GM21737 (cell line): ENCODE measurements around the gene EIF5AL1.
"Not testable (repeated sequence)": the region's sequence is repeated elsewhere in the genome, so short reads cannot be mapped to it uniquely, and the experiment has no call there.

Experiments used
- ATAC-seq: cut with Tn5 transposase; IDR thresholded peaks from one replicate; pipeline ENCODE4 v1.9.1; 2021; ENCODE audit warnings: mild to moderate bottlenecking, moderate library complexity; ENCODE audit not compliant: unreplicated experiment

EIF5AL1 gene

DNA sequence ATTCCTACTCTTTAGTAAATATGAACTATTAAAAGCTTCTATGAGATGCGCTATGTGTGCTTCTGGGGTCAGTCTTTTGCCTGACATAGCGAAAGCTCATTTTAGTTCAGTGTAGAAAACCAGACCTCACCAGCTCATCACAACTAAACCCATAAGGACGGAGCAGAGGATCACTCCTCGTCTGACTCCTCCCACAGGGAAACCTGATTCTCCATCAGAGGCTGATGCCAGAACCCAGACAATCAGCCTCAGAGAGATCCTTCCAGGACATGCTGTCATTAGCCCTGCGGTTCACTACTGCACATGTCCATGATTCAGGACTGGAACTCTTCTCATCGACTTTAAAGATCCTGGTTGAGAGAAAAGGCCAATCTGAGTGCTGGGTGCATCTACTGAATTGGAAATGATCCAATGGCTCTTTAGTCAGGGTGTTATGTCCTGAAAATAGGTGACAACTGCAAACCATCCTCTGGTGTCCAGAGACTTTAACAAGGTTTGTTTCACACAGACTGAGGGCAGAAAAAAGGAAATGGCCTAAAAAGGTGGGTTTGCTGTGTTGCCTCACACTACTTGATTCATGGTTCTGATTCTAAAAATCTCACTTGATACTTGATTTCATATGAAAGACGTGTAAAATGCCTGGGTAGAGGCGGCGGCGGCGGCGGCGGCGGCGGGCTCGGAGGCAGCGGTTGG lies at the start of gene EIF5AL1:
TSS of gene EIF5AL1 (plus strand) at position 643 of the 693 bp plus-strand sequence. CDS start 117 bp downstream, outside the sequence.
- not testable (repeated sequence) for ATAC-seq

GRCh38 chr10:79463578-79464496 lies 48.5 kb upstream of the EIF5AL1 start:
- no peak for ATAC-seq

GRCh38 chr10:79465341-79465740 lies 47.0 kb upstream of the EIF5AL1 start:
- no peak for ATAC-seq

DNA sequence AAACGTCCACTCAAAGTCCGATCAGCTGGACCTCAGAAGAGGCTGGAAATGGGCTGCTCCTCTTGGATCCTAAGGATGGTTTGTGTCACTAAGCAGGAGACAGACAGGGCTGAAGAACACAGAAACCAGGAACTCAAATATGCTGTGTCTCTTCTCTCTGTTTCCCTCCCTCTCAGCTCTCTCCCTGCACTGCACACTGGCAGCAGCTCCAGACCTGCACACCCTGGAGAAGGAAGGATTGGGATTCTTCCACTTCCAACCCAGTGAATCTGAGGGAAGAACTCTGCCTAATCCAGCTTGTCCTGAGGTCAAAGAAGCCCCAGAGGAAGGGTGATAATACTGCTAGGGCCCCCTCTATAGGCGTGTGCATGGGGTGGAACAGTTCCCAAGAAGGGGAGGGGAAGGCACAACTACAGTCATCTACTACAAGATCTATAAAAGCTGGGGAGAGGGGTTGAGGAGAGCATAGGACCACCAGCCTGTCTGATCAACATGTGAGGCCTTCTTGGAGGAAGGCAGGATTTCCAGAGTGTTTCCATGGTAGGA lies 44.2 kb upstream of the EIF5AL1 start:
- no peak for ATAC-seq

DNA sequence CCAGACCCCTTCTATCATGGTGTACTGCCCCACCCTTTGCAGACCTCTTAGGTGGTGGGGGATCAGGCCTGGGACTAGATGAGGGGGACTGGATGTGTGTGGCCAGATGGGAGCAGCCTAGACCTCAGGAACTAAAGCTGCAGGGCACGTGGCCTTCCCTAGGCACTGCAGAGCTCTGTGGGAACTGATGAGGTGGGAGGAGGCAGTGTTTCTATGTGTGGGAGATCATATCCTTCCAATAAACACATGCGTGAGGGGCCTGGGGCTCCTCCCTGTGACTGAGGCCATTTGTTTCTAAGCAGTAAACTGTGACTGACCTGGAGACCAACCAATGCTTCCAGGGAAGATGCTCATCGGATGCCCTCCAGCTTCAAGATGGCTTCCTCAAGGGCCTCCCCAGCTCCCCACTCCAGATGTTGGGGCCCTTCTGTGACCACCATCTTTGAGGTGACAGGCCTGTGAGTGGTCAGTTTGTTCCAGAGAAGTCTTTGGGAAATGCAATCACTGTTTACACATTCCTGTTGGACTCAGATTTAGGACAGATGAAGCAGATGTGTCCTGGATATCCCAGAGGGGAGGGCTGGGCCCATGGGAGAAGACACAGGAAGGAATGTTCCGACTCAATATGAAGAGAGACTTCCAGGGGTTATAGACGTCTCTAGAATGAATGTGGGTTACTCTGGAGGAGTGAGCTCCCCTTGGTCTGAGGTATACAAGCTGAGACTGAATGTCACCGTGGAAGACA lies 43.3 kb upstream of the EIF5AL1 start:
- ATAC-seq, result no peak

DNA sequence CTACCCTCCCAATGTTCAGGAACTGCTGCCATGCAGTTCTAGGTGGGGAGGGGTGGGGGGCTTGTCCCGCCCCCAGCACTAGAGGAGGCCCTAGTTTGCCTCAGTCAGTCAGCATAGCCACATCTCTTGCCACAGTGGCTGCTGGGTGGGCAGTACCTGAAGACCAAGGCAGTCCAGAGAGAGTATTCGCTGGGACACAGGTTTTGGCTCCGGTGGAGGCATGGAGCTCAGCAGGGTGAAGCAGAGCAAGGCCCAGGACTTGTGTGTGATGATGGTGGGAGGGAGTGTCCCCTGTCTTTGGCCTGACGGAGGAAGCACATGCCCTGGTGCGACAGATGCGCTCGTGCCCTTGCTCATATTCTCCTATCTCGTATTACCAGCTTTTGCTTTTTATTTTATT lies 42.2 kb upstream of the EIF5AL1 start:
- ATAC-seq, result no peak

DNA sequence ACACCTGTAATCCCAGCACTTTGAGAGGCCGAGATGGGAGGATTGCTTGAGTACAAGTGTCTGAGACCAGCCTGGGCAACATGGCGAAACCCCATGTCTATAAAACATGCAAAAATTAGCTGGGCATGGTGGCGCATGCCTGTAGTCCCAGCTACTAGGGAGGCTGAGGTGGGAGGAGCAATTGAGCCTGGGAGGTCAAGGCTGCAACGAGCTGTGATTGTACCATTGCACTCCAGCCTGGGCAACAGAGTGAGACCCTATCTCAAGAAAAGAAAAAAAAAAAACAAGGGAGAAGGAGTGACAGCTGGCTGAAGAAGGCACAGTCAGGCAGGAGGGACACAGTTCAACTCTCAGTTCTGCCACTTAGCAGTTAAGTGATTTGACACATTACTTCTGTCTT lies 40.6 kb upstream of the EIF5AL1 start:
- ATAC-seq, result no peak

DNA sequence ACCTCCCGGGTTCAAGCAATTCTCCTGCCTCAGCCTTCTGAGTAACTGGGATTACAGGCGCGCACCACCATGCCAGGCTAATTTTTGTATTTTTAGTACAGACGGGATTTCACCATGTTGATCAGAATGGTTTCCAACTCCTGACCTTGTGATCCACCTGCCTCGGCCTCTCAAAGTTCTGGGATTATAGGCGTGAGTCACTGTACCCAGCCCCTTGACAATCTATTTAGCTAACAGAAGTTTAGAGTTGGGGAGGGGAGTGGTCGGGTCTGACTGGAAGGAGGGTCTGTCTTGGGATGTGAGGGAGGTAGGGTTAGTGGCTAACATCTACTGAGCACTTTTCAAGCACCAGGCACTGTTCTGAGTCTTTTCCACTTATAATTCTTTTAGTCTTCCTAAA lies 39.9 kb upstream of the EIF5AL1 start:
- ATAC-seq, result no peak

- ATAC-seq, result no peak
These were observed 39.4 kb upstream of the EIF5AL1 start for GRCh38 chr10:79472951-79473350.

- no peak for ATAC-seq
These were observed 38.7 kb upstream of the EIF5AL1 start for GRCh38 chr10:79473496-79474095.

- ATAC-seq, result no peak
These were observed 37.1 kb upstream of the EIF5AL1 start for GRCh38 chr10:79475119-79475653.

GRCh38 chr10:79475877-79476276 lies 36.5 kb upstream of the EIF5AL1 start:
- ATAC-seq, result no peak

DNA sequence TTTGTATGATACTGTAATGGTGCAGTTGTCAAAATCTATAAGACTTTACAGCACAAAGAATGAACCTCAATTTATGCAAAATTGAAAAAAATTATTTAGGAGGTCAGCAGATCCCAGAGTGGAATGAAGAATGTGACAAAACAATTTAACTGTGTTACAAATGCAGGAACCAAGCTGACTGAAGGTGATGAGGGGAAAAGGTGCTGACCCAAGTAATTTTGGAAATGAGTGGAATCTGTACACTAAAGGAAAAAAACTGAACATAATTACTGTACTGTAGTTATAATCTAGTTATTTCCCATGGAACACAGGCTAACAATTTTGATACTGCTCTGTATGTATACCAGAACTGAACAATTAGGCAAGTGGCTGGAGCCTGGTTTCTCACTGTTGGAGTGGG lies 35.7 kb upstream of the EIF5AL1 start:
- ATAC-seq, result no peak

DNA sequence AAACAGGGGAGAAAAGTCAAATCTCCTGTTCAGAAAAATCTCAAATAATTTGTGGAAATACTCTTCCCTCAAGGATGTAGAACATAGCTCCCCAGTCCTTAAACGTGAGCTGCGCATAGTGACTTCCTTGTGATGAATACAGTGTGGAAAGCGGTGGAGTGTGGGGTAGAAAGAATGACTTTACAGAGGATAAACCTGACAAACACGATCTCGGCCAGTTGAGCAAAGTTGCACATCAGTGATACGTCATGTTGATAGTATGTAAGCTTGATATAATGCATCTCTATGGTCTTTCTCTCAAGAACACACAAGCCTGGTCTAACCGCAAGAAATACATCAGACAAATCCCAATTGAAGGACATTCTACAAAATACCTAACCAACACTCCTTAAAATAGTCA lies 34.9 kb upstream of the EIF5AL1 start:
- ATAC-seq, result no peak

GRCh38 chr10:79479283-79479909 lies 32.9 kb upstream of the EIF5AL1 start:
- ATAC-seq, result no peak

DNA sequence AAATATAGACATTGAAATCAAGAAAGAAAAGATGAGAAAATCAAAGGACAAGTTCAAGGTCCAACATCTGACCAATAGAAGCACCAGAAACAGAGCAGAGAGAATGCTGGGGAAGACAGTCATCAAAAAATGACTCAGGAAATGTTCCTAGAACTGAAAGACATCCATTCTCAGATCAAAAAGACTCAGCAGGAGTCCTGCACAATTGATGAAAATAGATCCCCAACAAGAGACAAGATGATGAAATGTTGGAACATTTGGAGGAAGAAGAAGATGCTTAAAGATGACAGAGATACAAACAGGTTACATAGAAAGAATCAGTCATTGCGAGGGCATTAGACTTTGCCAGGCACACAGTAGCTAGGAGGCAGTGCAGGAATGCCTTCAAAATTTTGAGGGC lies 30.0 kb upstream of the EIF5AL1 start:
- ATAC-seq, result no peak

DNA sequence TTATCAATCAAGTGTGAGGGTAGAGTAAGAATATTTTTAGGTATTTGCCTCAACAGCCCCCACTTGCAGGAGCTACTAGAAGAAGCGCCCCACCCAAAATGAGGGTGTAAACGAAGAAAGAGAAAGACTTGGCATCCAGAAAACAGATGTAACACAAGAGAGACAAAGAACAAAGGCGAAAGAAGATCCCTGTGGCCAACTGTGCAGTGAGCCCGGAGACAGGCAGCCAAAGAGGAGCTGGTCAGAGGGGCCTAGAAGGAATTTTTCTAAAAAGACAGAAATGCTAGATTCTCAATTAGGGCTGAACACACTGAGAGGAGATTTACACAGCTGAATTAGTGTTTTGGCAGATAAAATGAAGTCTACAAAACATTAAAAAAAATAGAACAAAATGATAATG lies 29.6 kb upstream of the EIF5AL1 start:
- ATAC-seq, result no peak

DNA sequence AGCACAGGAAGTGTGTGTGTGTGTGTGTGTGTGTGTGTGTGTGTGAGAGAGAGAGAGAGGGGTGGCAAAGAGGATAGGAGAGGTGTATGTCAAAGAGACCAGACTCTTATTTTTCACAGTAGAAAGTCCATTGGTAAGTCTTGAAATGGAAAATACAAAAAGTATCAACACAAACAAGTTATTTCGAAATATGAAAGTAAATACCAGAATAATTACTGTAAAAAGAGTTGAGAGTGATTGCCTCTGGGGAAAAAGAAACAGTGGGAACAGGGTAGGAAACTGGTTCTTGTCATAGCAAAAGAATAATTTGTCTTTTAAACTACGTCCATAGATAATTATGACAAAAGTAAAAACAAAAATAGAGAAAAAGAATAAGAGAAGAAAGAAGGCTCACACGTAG lies 29.0 kb upstream of the EIF5AL1 start:
- ATAC-seq, result no peak

GRCh38 chr10:79483948-79484347 lies 28.4 kb upstream of the EIF5AL1 start:
- no peak for ATAC-seq

DNA sequence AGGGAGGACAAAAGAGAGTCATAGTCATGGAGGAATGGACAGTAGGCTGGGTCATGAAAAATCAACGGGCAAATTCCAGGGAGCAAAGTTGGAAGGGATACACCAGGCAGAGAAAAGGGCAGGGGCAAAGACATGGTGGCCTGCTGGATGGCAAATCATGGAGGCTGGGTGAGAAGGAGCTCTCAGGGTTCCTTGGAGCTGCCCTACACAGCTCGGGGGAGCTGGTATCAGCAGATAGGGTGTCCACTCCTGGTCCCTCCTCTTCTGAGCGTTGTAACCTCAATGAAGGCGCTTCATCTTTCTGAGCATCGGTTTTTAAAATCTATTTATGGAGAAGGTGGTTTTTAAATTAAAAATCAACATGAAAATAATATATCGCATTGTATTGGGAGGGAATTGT lies 27.9 kb upstream of the EIF5AL1 start:
- ATAC-seq, result no peak
